Sciatic nerve (tissue), 2 donors: Measurements from ENCODE around the gene CUTA. TPM values are rescaled to one million over a fixed set of nuclear protein-coding genes. Genes with fewer than 3 reads are reported as not detected.

Experiments
- ATAC-seq: fragments of 200-7000 bp; cut with Tn5 transposase; one replicate; pipeline ENCODE4 v1.9.1; 2020; ENCODE audit warnings: mild to moderate bottlenecking, moderate library complexity
- DNase-seq: peaks from one replicate; pipeline ENCODE4 v3.0.0-alpha.2; 2020; ENCODE audit warnings: low spot score
- intact Hi-C: fragments of 100-400 bp; cut with DNase I; formaldehyde crosslinking; loops from one replicate; pipeline ENCODE4 v1.14.2; 2022
- total RNA-seq: library from RNA; stranded (reverse); fragmentation: NEBNext Ultra II Directional; extraction: Animal tissue kit (Norgen Biotek cat#: 25700); gene quantifications from one replicate; pipeline ENCODE4 v1.2.1, GENCODE V29; 2021
- donor health status: DM: no; HTN: no; CAD: no.
- donor health status: DM: no; HTN: no; CAD: no.

The CUTA gene
- total RNA-seq, 1 donor from 2014 or later = 107 TPM

GRCh38 chr6:33441457-33441856 is 23.6 kb upstream of the CUTA start:
- DNase-seq = no peak
- intact Hi-C loops = no loop called here
- no peak for ATAC-seq

GRCh38 chr6:33440649-33441309 is 22.9 kb upstream of the CUTA start:
- DNase-seq (no peak), ATAC-seq (no peak)
- intact Hi-C loops = no loop called here

- no peak for DNase-seq
These were observed 22.2 kb upstream of the CUTA start for GRCh38 chr6:33439956-33440648.

GRCh38 chr6:33438978-33439594 is 21.2 kb upstream of the CUTA start:
- intact Hi-C loops = no loop called here
- DNase-seq (no peak), ATAC-seq (no peak)

More at GRCh38 chr6:33439956-33440648, 22.2 kb upstream of the CUTA start:
- no peak for ATAC-seq
- intact Hi-C loops = no loop called here

- no peak for ATAC-seq
- DNase-seq = no peak
- intact Hi-C loops = no loop called here
These were observed 19.8 kb upstream of the CUTA start for GRCh38 chr6:33437666-33438065.

- DNase-seq (no peak), ATAC-seq (no peak)
These were observed 17.1 kb upstream of the CUTA start for GRCh38 chr6:33434961-33435360.

GRCh38 chr6:33433544-33434191 is 15.8 kb upstream of the CUTA start:
- no peak for ATAC-seq
- intact Hi-C loops = no loop called here
- no peak for DNase-seq

More at GRCh38 chr6:33434961-33435360, 17.1 kb upstream of the CUTA start:
- intact Hi-C loops = no loop called here

- intact Hi-C loops = no loop called here
- DNase-seq = no peak
- ATAC-seq = no peak
These were observed 15.2 kb upstream of the CUTA start for GRCh38 chr6:33433001-33433543.

- DNase-seq = no peak
- intact Hi-C loops = no loop called here
- no peak for ATAC-seq
These were observed 14.6 kb upstream of the CUTA start for GRCh38 chr6:33432546-33432945.

GRCh38 chr6:33431880-33432541 is 14.1 kb upstream of the CUTA start:
- intact Hi-C loops = no loop called here
- no peak for ATAC-seq
- DNase-seq = no peak

GRCh38 chr6:33430991-33431879 is 13.3 kb upstream of the CUTA start:
- no peak for DNase-seq
- peak; percentile 36 for ATAC-seq
- intact Hi-C loops = no loop called here

GRCh38 chr6:33430334-33430733 is 12.4 kb upstream of the CUTA start:
- ATAC-seq (no peak), DNase-seq (no peak)
- intact Hi-C loops = no loop called here

- intact Hi-C loops = no loop called here
- DNase-seq (no peak), ATAC-seq (no peak)
These were observed 11.8 kb upstream of the CUTA start for GRCh38 chr6:33429750-33430052.

GRCh38 chr6:33428966-33429749 is 11.3 kb upstream of the CUTA start:
- DNase-seq (no peak), ATAC-seq (no peak)
- intact Hi-C loops = no loop called here

GRCh38 chr6:33428224-33428965 is 10.5 kb upstream of the CUTA start:
- intact Hi-C loops = no loop called here
- ATAC-seq = no peak
- no peak for DNase-seq

GRCh38 chr6:33427585-33428223 is 9.8 kb upstream of the CUTA start:
- intact Hi-C loops = no loop called here
- peak; percentile 83 for DNase-seq
- peak; percentile 4 for ATAC-seq
